Ishikawa (cell line): ENCODE data around the gene PPP1R37.

Experiments
- FOXM1 ChIP-seq: IDR thresholded peaks from 2 replicates; pipeline ENCODE4 v1.6.1; 2012; ENCODE audit warnings: low read depth, borderline replicate concordance
- MAX ChIP-seq: IDR thresholded peaks from 2 replicates; pipeline ENCODE4 v1.6.1; 2012
- REST ChIP-seq: IDR thresholded peaks from 2 replicates; pipeline ENCODE4 v1.6.1; 2012; ENCODE audit warnings: low read depth, mild to moderate bottlenecking
- TAF1 ChIP-seq: IDR thresholded peaks from 2 replicates; pipeline ENCODE4 v1.6.1; 2012; ENCODE audit warnings: low read depth, mild to moderate bottlenecking
- YY1 ChIP-seq: IDR thresholded peaks from 2 replicates; pipeline ENCODE4 v1.6.1; 2012; ENCODE audit warnings: low read depth

DNA sequence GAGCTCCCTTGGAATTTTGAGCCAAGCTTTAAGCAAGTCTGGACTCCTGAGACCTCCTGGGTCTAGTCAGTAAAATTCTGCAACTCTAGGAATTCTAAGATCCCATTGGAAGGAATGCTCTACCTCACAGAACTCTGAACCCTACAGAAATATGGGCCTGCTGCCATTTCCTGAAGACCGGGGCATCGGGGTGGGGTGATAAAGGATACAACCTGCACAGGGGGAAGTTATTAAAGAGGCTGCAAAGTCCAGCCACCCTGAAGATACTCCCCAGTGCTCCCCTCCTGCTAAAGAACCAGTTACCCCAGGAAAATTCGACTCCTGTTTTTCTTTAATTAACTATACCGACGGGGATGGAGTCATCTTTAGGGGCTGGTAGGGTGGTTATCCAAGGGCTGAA, 2.4 kb upstream of the PPP1R37 start:
- TF ChIP-seq TAF1 (no peak), YY1 (no peak), FOXM1 (no peak), REST (no peak), MAX (no peak)
